ENCODE measurements around the gene CANT1.
"Not testable (repeated sequence)": the region's sequence is repeated elsewhere in the genome, so short reads cannot be mapped to it uniquely, and the experiment has no call there.

CANT1 gene

GRCh38 chr17:79026376-79027273 is 17.1 kb upstream of the CANT1 start:
- 0 out of 2 replicates have a peak overlapping the region, but pooled peaks have one; percentile 12 for H3K4me3 ChIP-seq (ENCODE audit: low read depth, low read length)
- TF ChIP-seq, protein P1, sequence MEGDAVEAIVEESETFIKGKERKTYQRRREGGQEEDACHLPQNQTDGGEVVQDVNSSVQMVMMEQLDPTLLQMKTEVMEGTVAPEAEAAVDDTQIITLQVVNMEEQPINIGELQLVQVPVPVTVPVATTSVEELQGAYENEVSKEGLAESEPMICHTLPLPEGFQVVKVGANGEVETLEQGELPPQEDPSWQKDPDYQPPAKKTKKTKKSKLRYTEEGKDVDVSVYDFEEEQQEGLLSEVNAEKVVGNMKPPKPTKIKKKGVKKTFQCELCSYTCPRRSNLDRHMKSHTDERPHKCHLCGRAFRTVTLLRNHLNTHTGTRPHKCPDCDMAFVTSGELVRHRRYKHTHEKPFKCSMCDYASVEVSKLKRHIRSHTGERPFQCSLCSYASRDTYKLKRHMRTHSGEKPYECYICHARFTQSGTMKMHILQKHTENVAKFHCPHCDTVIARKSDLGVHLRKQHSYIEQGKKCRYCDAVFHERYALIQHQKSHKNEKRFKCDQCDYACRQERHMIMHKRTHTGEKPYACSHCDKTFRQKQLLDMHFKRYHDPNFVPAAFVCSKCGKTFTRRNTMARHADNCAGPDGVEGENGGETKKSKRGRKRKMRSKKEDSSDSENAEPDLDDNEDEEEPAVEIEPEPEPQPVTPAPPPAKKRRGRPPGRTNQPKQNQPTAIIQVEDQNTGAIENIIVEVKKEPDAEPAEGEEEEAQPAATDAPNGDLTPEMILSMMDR (IDR thresholded peaks at IDR 0.05; ENCODE audit: low read depth, low read length): no peak

GRCh38 chr17:79024901-79025737 is 15.6 kb upstream of the CANT1 start:
- TF ChIP-seq, protein P1 (IDR thresholded peaks at IDR 0.05; ENCODE audit: low read depth, low read length): no peak
- H3K4me3 ChIP-seq (ENCODE audit: low read depth, low read length): peak overlapping the region; percentile 66

- H3K4me3 ChIP-seq (ENCODE audit: low read depth, low read length): peak within 1 kb of the TSS; percentile 66
- TF ChIP-seq, protein P1 (IDR thresholded peaks at IDR 0.05; ENCODE audit: low read depth, low read length): no peak
These were observed 14.6 kb upstream of the CANT1 start, which contains the start of gene C1QTNF1 for GRCh38 chr17:79023886-79024771. Gene C1QTNF1 (plus strand): TSS chr17:79024169. CDS start chr17:79043969, 19,800 bp downstream.

DNA sequence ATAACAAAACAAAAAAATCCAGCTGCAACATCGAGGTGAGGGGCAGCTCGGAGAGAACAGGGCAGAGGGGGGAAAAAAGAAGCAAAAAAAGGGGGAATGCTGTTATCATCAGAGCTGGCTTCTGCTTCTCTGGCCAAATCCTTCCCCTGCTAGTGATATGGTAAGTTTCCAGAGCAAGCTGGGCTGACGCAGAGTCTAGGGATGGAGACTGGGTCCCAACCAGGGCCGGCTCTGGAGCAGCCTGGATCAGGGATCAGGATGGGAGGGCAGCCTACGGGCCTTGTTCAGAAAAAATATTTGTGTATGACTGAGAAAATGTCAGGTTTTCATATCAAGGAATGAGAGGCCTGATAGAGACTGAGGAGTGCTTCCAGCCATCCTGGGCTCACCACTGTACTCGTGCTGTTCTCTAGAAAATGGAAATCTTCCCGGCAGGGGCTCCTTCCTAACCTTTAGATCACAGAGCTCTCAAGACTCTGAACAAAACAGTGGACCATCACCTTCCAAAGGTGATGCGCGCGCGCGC is 13.7 kb upstream of the CANT1 start:
- no peak overlapping the region for H3K4me3 ChIP-seq (ENCODE audit: low read depth, low read length)
- TF ChIP-seq, protein P1 (IDR thresholded peaks at IDR 0.05; ENCODE audit: low read depth, low read length): no peak

GRCh38 chr17:79022507-79022991 is 13.0 kb upstream of the CANT1 start:
- TF ChIP-seq, protein P1 (IDR thresholded peaks at IDR 0.05; ENCODE audit: low read depth, low read length): no peak
- no peak overlapping the region for H3K4me3 ChIP-seq (ENCODE audit: low read depth, low read length)

GRCh38 chr17:79021929-79022328 is 12.4 kb upstream of the CANT1 start:
- not testable (repeated sequence) for H3K4me3 ChIP-seq (ENCODE audit: low read depth, low read length)
